SK-N-SH (cell line): ENCODE measurements around the gene C1orf174. TPM values are rescaled to one million over a fixed set of nuclear protein-coding genes. Genes with fewer than 3 reads are reported as not detected.

Experiments used
- CTCF ChIA-PET: fragments of 300-600, 350-600 bp; formaldehyde crosslinking; extraction: SDS; loops from one replicate; lab custom pipeline; 2021; lab: Yijun Ruan, JAX
- POLR2A ChIA-PET: fragments of 350-600 bp; sonication (Branson Sonifier 250); formaldehyde crosslinking; extraction: SDS; loops from one replicate; lab custom pipeline; 2020; ENCODE audit warnings: antibody characterized with exemption, inconsistent platforms; lab: Yijun Ruan, JAX
- DNase-seq: peaks from one replicate; pipeline ENCODE4 v3.0.0; 2012
- H2AFZ ChIP-seq: fragments of 200-600 bp; sonication (generic); 2 replicates; pipeline ENCODE4 v1.8.1; 2016; ENCODE audit warnings: antibody characterized with exemption, mild to moderate bottlenecking, low read depth
- H3F3A ChIP-seq: fragments of 200-600 bp; sonication (generic); replicated peaks from 2 replicates; pipeline ENCODE3; 2016; ENCODE audit warnings: antibody characterized with exemption, mild to moderate bottlenecking; ENCODE audit not compliant: insufficient read depth
- H3K27ac ChIP-seq, 2 experiments: fragments of 200-500 bp in 1 of 2; fragments of 200-600 bp in 1 of 2; sonication (Bioruptor generic) in 1 of 2; sonication (generic), shearing (Covaris generic) in 1 of 2; 2 replicates each; pipeline versions ENCODE4 v1.5.1 to v1.6.1; 2014 to 2016; ENCODE audit warnings: low read depth in 2 of 2, inconsistent platforms in 1 of 2, low read length in 1 of 2, mild to moderate bottlenecking in 1 of 2, mixed read lengths in 1 of 2
- H3K27me3 ChIP-seq: fragments of 200-600 bp; sonication (generic), shearing (Covaris generic); 2 replicates; pipeline ENCODE4 v1.6.1; 2016; ENCODE audit warnings: mixed run types; ENCODE audit not compliant: insufficient read depth
- H3K36me3 ChIP-seq, 2 experiments: fragments of 200-500 bp in 1 of 2; fragments of 200-600 bp in 1 of 2; sonication (Bioruptor generic) in 1 of 2; sonication (generic) in 1 of 2; replicated peaks in 1 of 2; 2 replicates each; pipeline versions ENCODE3 to v1.5.1; 2014 to 2016; ENCODE audit warnings: low read length in 1 of 2, mild to moderate bottlenecking in 1 of 2; ENCODE audit not compliant: insufficient read depth in 2 of 2, control insufficient read depth in 1 of 2
- H3K4me1 ChIP-seq, 2 experiments: fragments of 200-500 bp in 1 of 2; fragments of 200-600 bp in 1 of 2; sonication (Bioruptor generic) in 1 of 2; sonication (generic), shearing (Covaris generic) in 1 of 2; 2 replicates each; pipeline versions ENCODE4 v1.5.1 to v1.6.1; 2014 to 2016; ENCODE audit warnings: low read depth in 1 of 2, low read length in 1 of 2, mixed run types in 1 of 2; ENCODE audit not compliant: insufficient read depth in 2 of 2, control insufficient read depth in 1 of 2
- H3K4me2 ChIP-seq: fragments of 200-600 bp; sonication (generic), shearing (Covaris generic); 2 replicates; pipeline ENCODE4 v1.6.1; 2017; ENCODE audit warnings: mixed run types
- H3K4me3 ChIP-seq, 2 experiments: fragments of 200-500 bp in 1 of 2; fragments of 200-600 bp in 1 of 2; sonication (Bioruptor generic) in 1 of 2; sonication (generic), shearing (Covaris generic) in 1 of 2; 2 replicates each; pipeline versions ENCODE4 v1.5.1 to v1.8.1; 2014 to 2016; ENCODE audit warnings: low read depth in 2 of 2, inconsistent platforms in 1 of 2, low read length in 1 of 2, mild to moderate bottlenecking in 1 of 2, mixed read lengths in 1 of 2, moderate library complexity in 1 of 2
- H3K79me2 ChIP-seq: fragments of 200-600 bp; sonication (generic); 2 replicates; pipeline ENCODE4 v1.8.1; 2017; ENCODE audit warnings: mild to moderate bottlenecking; ENCODE audit not compliant: insufficient read depth
- H3K9ac ChIP-seq: fragments of 200-600 bp; sonication (generic); 2 replicates; pipeline ENCODE4 v1.6.1; 2017; ENCODE audit warnings: mixed run types
- H3K9me2 ChIP-seq: fragments of 200-600 bp; sonication (generic); 2 replicates; pipeline ENCODE4 v1.6.1; 2017; ENCODE audit warnings: mixed run types
- H3K9me3 ChIP-seq: fragments of 200-600 bp; sonication (generic); 2 replicates; pipeline ENCODE4 v1.6.1; 2017; ENCODE audit warnings: mixed run types, mild to moderate bottlenecking, moderate library complexity
- H4K20me1 ChIP-seq: fragments of 200-600 bp; sonication (generic); 2 replicates; pipeline ENCODE4 v1.6.1; 2017; ENCODE audit warnings: mild to moderate bottlenecking, mixed run types; ENCODE audit not compliant: insufficient read depth
- CHD2 ChIP-seq: fragments of 150-350 bp; IDR thresholded peaks from 2 replicates; pipeline ENCODE4 v1.6.1; 2018; ENCODE audit warnings: low read length; ENCODE audit not compliant: partially characterized antibody
- CTCF ChIP-seq: fragments of 200-600 bp; sonication (generic); IDR thresholded peaks from 2 replicates; pipeline ENCODE4 v1.6.1; 2017; ENCODE audit warnings: antibody characterized with exemption, mild to moderate bottlenecking, moderate library complexity
- ELF1 ChIP-seq: IDR thresholded peaks from 2 replicates; pipeline ENCODE4 v1.4.0; 2012
- EP300 ChIP-seq, 2 experiments: IDR thresholded peaks; 2 replicates each; pipeline versions ENCODE4 v1.4.0 to v1.6.1; 2012; ENCODE audit warnings: borderline replicate concordance in 1 of 2, low read depth in 1 of 2, low read length in 1 of 2
- EZH2phosphoT487 ChIP-seq: fragments of 200-600 bp; sonication (generic); IDR thresholded peaks from 2 replicates; pipeline ENCODE4 v1.6.1; 2017; ENCODE audit warnings: low read depth, mixed run types, mild to moderate bottlenecking, antibody characterized with exemption, moderate library complexity, borderline replicate concordance
- FOXJ3 ChIP-seq: sonication (generic); formaldehyde crosslinking; IDR thresholded peaks from 2 replicates; pipeline ENCODE4 v1.5.1; 2020; ENCODE audit warnings: mild to moderate bottlenecking, missing genetic modification reagents
- GABPA ChIP-seq: IDR thresholded peaks from 2 replicates; pipeline ENCODE4 v1.4.0; 2012; ENCODE audit warnings: low read depth, mild to moderate bottlenecking
- GATA2 ChIP-seq: sonication (generic); formaldehyde crosslinking; IDR thresholded peaks from 2 replicates; pipeline ENCODE4 v1.5.0; 2020; ENCODE audit warnings: mild to moderate bottlenecking, missing genetic modification reagents
- MXI1 ChIP-seq: IDR thresholded peaks from 2 replicates; pipeline ENCODE4 v1.6.1; 2012; ENCODE audit warnings: mild to moderate bottlenecking, low read depth, low read length, improper control_type of control experiment
- NRF1 ChIP-seq: IDR thresholded peaks from 2 replicates; pipeline ENCODE4 v1.6.1; 2012; ENCODE audit warnings: low read depth, mild to moderate bottlenecking, low read length
- RAD21 ChIP-seq: IDR thresholded peaks from 2 replicates; pipeline ENCODE4 v1.6.1; 2012; ENCODE audit warnings: mild to moderate bottlenecking, low read length
- RCOR1 ChIP-seq: fragments of 150-350 bp; IDR thresholded peaks from 2 replicates; pipeline ENCODE4 v1.6.1; 2017; ENCODE audit warnings: antibody characterized with exemption, low read length
- RFX5 ChIP-seq: IDR thresholded peaks from 2 replicates; pipeline ENCODE4 v1.6.1; 2012; ENCODE audit warnings: mild to moderate bottlenecking, improper control_type of control experiment, low read length
- RXRA ChIP-seq: IDR thresholded peaks from 2 replicates; pipeline ENCODE4 v1.4.0; 2012; ENCODE audit warnings: low read depth, mild to moderate bottlenecking, borderline replicate concordance
- SMC3 ChIP-seq: IDR thresholded peaks from 2 replicates; pipeline ENCODE4 v1.6.1; 2012; ENCODE audit warnings: low read depth, low read length, improper control_type of control experiment
- TAF1 ChIP-seq: IDR thresholded peaks from 2 replicates; pipeline ENCODE4 v1.6.1; 2012; ENCODE audit warnings: low read depth, mild to moderate bottlenecking, low read length, moderate library complexity, borderline replicate concordance
- TEAD4 ChIP-seq: IDR thresholded peaks from 2 replicates; pipeline ENCODE4 v1.4.0; 2012; ENCODE audit warnings: mild to moderate bottlenecking, borderline replicate concordance; ENCODE audit not compliant: insufficient read depth
- USF1 ChIP-seq: IDR thresholded peaks from 2 replicates; pipeline ENCODE4 v1.4.0; 2012; ENCODE audit warnings: low read depth, borderline replicate concordance
- WGBS: methylation state at CpG from one replicate; pipeline ENCODE4 v1.1.6; 2017; ENCODE audit warnings: low lambda C conversion rate; 5-methylcytosine and 5-hydroxymethylcytosine counted together
- polyA plus RNA-seq, 3 experiments: library from polyadenylated mRNA; depleted of rRNA; stranded (reverse); fragments of >200 nt; gene quantifications; 2 replicates each; pipeline ENCODE4 v1.2.3, GENCODE V29; 2012
- TF ChIP-seq, protein P1 (sequence below): IDR thresholded peaks from 2 replicates; pipeline ENCODE4 v1.4.0; 2012; ENCODE audit warnings: low read depth

C1orf174 gene
- polyA plus RNA-seq, 1 of the 3 experiments (the other 2 are of a cell fraction), result 21.4 TPM

GRCh38 chr1:3910857-3911845, 11.1 kb upstream of the C1orf174 start:
- Histone ChIP-seq H3K79me2 (no peaks in the 10 kb centered on the region), H4K20me1 (no peaks in the 10 kb centered on the region), H3F3A (no peaks in the 10 kb centered on the region), H3K4me2 (no peak overlapping the region), H3K27me3 (no peaks in the 10 kb centered on the region), H3K4me1 (no peaks in the 10 kb centered on the region; a peak in 1 of 4 replicates), H3K27ac (no peak overlapping the region), H3K9ac (no peak overlapping the region), H2AFZ (no peak overlapping the region), H3K36me3 (no peaks in the 10 kb centered on the region), H3K4me3 (no peak overlapping the region), H3K9me3 (no peaks in the 10 kb centered on the region), H3K9me2 (no peaks in the 10 kb centered on the region)
- WGBS, result 26% methylated on average over 29 of the region's 35 CpGs
- TF ChIP-seq EP300 (IDR thresholded peaks at IDR 0.05; ENCODE audit: borderline replicate concordance in 1 of 2, low read depth in 1 of 2, low read length in 1 of 2), result no peak
- 0 out of 2 replicates have a peak, but pooled peaks have one; percentile 31 for TF ChIP-seq RCOR1
- TF ChIP-seq CTCF, result peak; percentile 57
- peak; percentile 71 for TF ChIP-seq SMC3
- peak; percentile 85 for TF ChIP-seq RAD21
- POLR2A ChIA-PET, result no interaction called here
- CTCF ChIA-PET, result interaction anchor here (0.7 to 1.3 kb wide), 16 partner anchors 8 to 1033 kb away, joined by 3 to 6 read pairs (median 3); no protein-coding TSS in a partner anchor
- peak; percentile 91 for DNase-seq

DNA sequence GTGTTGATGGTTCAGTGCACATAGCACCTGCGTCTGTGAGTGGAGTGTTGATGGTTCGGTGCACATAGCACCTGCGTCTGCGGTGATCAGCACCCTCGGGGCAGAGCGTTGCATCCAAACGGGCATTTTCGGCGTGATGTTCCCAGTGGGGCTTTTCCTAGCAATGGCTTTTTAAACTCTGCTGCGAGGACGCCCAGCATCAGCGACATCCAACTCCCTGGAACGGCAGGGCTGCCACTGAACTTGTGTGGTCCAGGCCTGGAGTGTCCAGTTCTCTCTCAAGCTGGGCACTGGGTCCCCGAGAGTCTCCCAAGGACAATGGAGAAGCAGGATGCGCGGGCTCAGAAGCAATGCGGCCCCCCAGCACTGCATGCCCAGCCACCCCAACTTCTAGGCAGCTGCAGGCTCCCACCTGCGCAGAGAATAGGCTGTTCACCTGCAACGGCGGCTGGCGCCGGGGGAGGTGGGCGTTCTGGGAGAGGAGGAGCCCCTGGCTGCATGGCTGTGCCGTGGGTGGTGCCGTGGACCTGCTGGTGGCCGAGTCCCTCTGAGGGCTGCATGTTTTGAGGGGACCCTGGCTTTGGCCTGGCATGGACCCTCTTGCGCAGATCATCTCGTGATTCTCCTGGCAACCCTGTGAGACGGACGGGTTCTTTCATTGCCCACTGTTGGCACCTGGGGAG, 10.1 kb upstream of the C1orf174 start:
- no peaks in the 10 kb centered on the region for H3K9me3 ChIP-seq
- H3K36me3 ChIP-seq, result no peaks in the 10 kb centered on the region
- no peak overlapping the region for H2AFZ ChIP-seq
- no peaks in the 10 kb centered on the region for H4K20me1 ChIP-seq
- 59% methylated on average over 10 of the region's 30 CpGs for WGBS
- no peaks in the 10 kb centered on the region; a peak in 1 of 4 replicates for H3K4me1 ChIP-seq
- no peak overlapping the region for H3K4me2 ChIP-seq
- no peak overlapping the region for H3K4me3 ChIP-seq
- H3K9me2 ChIP-seq, result no peaks in the 10 kb centered on the region
- no peaks in the 10 kb centered on the region for H3F3A ChIP-seq
- no peak overlapping the region for H3K9ac ChIP-seq
- H3K27ac ChIP-seq, result no peak overlapping the region
- ChIA-PET POLR2A (no interaction called here), CTCF (no interaction called here)
- no peak for DNase-seq
- no peaks in the 10 kb centered on the region for H3K79me2 ChIP-seq
- no peaks in the 10 kb centered on the region for H3K27me3 ChIP-seq
- TF ChIP-seq EP300 (IDR thresholded peaks at IDR 0.05; ENCODE audit: borderline replicate concordance in 1 of 2, low read depth in 1 of 2, low read length in 1 of 2), result no peak
- TF ChIP-seq USF1, result no peak
- TF ChIP-seq NRF1, result no peak
- no peak for TF ChIP-seq TAF1
- TF ChIP-seq SMC3, result no peak
- TF ChIP-seq GABPA, result no peak
- TF ChIP-seq MXI1, result no peak
- no peak for TF ChIP-seq RXRA
- TF ChIP-seq CTCF, result no peak
- no peak for TF ChIP-seq FOXJ3
- no peak for TF ChIP-seq EZH2phosphoT487
- no peak for TF ChIP-seq RFX5
- no peak for TF ChIP-seq GATA2 (CRISPR knock-in tag)
- TF ChIP-seq ELF1, result no peak
- TF ChIP-seq CHD2, result no peak
- no peak for TF ChIP-seq RCOR1
- no peak for TF ChIP-seq TEAD4
- TF ChIP-seq RAD21, result no peak
- TF ChIP-seq, protein P1, sequence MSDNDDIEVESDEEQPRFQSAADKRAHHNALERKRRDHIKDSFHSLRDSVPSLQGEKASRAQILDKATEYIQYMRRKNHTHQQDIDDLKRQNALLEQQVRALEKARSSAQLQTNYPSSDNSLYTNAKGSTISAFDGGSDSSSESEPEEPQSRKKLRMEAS, result no peak
